A375 (cell line): ENCODE measurements around the gene PATE3. TPM values are rescaled to one million over a fixed set of nuclear protein-coding genes. Genes with fewer than 3 reads are reported as not detected.

Source experiments
- total RNA-seq: library from RNA; depleted of rRNA; stranded (reverse); fragments of >200 nt; shearing (Covaris generic); gene quantifications from 2 replicates; pipeline ENCODE4 v1.2.3, GENCODE V29; 2014; rRNA removed

The PATE3 gene
- total RNA-seq: 0.11 TPM in 1 of 2 replicates, not detected in the other

GRCh38 chr11:125787827-125788226 is at the start of gene PATE3:
TSS of gene PATE3 (plus strand) at chr11:125788127. CDS start at chr11:125788152, 25 bp downstream.

GRCh38 chr11:125745979-125746378 is 41.9 kb upstream of the PATE3 start, which contains the start of gene PATE1:
TSS of gene PATE1 (plus strand) at chr11:125746279. CDS start at chr11:125746305, 26 bp downstream.

GRCh38 chr11:125778728-125779127 is 9.2 kb upstream of the PATE3 start, which contains the start of gene PATE2:
TSS of gene PATE2 (minus strand) at chr11:125778828. CDS start at chr11:125778773, 55 bp downstream.

GRCh38 chr11:125833016-125833415 is 45.1 kb downstream of the PATE3 start, which contains the start of gene PATE4:
TSS of gene PATE4 (plus strand) at chr11:125833316. CDS start at chr11:125833360, 44 bp downstream.

Other genes with a start within 250 kb of the PATE3 start
- gene EI24, start 218.7 kb upstream of the PATE3 start, total RNA-seq: 87.3 and 98.7 TPM in 2 replicates
- gene STT3A, start 195.3 kb upstream of the PATE3 start, total RNA-seq: 81.0 and 81.3 TPM in 2 replicates
- gene CHEK1, start 163.0 kb upstream of the PATE3 start, total RNA-seq: 53.3 and 53.5 TPM in 2 replicates
- gene ACRV1, start 107.3 kb upstream of the PATE3 start, total RNA-seq: 0.16 TPM in 1 of 2 replicates, not detected in the other
- not detected in 2 replicates for gene PATE1, start 41.8 kb upstream of the PATE3 start, total RNA-seq
- 0.87 TPM in 1 of 2 replicates, not detected in the other for gene PATE2, start 9.3 kb upstream of the PATE3 start, total RNA-seq
- gene PATE4, start 45.2 kb downstream of the PATE3 start, total RNA-seq: not detected in 2 replicates
- 16.8 and 17.2 TPM in 2 replicates for gene HYLS1, start 99.5 kb downstream of the PATE3 start, total RNA-seq
- 18.7 and 30.1 TPM in 2 replicates for gene PUS3, start 115.1 kb downstream of the PATE3 start, total RNA-seq
- gene DDX25, start 116.4 kb downstream of the PATE3 start, total RNA-seq: 0.04 TPM in 1 of 2 replicates, not detected in the other
- 0.08 and 0.27 TPM in 2 replicates for gene VSIG10L2, start 157.9 kb downstream of the PATE3 start, total RNA-seq